EH (cell line): ENCODE results near the gene RBX1.
A peak's percentile ranks its signal among the peaks of the same experiment; 100 is the strongest.

ENCODE experiments used
- DNase-seq: peaks from one replicate; pipeline ENCODE4 v3.0.0-alpha.2; 2015; ENCODE audit warnings: low read depth

The RBX1 gene

GRCh38 chr22:41022470-41023298, 71.5 kb downstream of the RBX1 start:
- peak; percentile 89 for DNase-seq
